GM19468 (cell line): ENCODE data around the gene TBCB.
"Not testable (repeated sequence)": the region's sequence is repeated elsewhere in the genome, so short reads cannot be mapped to it uniquely, and the experiment has no call there.

Experiments
- ATAC-seq: cut with Tn5 transposase; IDR thresholded peaks from one replicate; pipeline ENCODE4 v1.9.1; 2021; ENCODE audit warnings: mild to moderate bottlenecking, moderate library complexity, moderate number of reproducible peaks; ENCODE audit not compliant: unreplicated experiment; ENCODE audit errors: extremely low read depth

The TBCB gene

DNA sequence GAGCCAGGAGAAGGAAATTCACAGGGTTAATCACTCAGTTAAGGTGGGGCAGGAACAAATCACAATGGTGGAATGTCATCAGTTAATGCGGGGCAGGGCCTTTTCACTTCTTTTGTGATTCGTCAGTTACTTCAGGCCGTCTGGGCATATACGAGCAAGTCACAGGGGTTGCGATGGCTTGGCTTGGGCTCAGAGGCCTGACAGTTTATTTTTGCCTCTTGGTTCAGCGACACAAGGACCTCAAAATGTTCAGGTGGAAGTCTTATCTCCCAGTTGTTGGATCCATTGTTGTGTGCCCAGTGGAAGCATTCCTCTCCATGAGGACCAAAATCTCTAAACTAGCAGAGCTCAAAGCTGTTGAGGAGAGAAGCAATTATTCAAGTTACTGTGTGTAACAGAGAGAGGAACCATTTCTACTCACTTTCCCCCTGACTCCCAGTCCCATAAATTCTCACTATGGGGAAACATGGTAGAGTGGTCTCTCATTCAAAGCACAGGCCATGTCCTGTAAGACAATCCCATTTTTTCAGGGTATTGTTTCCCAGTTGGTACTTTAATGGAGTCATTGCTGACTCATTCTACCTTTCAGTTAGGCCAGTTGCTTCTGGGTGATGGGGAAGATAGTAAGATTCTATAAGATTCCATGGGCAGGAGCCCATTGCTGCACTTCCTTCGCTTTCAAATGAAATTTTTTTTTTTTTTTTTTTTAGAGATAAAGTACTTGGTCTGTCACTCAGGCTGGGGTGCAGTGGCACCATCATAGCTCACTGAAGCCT lies 45.7 kb downstream of the TBCB start:
- no peak for ATAC-seq

DNA sequence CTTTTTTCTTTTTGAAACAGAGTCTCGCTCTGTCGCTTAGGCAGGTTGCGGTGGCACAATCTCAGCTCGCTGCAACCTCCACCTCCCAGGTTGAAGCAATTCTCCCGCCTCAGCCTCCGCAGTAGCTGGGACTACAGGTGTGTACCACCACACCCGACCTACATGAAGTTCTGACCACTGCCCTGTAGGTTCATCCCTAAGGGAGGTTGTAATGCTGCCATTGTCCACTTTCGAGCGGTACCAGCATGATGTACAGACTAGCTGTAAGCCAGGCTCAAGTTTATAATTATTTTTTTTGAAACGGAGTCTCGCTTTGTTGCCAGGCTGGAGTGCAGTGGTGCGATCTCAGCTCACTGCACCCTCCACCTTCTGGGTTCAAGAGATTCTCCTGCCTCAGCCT lies 48.5 kb downstream of the TBCB start:
- ATAC-seq, result no peak

- no peak for ATAC-seq
These were observed 54.0 kb downstream of the TBCB start for GRCh38 chr19:36169084-36169760.

DNA sequence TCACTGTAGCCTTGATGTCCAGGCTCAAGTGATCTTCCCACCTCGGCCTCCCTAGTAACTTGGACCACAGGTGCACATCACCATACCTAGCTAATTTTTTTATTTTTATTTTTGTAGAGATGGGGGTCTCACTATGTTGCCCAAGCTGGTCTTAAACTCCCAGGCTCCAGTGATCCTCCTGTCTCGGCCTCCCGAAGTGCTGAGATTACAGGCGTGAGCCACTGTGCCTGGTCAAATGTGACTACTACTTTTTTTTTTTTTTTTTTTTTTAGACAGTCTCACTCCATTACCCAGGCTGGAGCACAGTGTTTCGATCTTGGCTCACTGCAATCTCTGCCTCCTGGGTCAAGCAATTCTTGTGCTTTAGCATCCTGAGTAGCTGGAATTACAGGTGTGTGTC lies 57.6 kb downstream of the TBCB start:
- no peak for ATAC-seq

- ATAC-seq, result not testable (repeated sequence)
These were observed 58.6 kb downstream of the TBCB start for GRCh38 chr19:36173846-36174245.
